A673 (cell line): ENCODE measurements around the gene IFNL2. TPM values are rescaled to one million over a fixed set of nuclear protein-coding genes. Genes with fewer than 3 reads are reported as not detected.

ENCODE experiments used
- BruUV-seq: library from RNA; stranded (reverse); fragments of 400-500 nt; replicated peaks from 2 replicates; lab custom pipeline; 2021; lab: Mats Ljungman, UMichigan
- CTCF ChIA-PET: fragments of 300-600 bp; sonication (Branson Sonifier 250); formaldehyde crosslinking; loops from one replicate; lab custom pipeline; 2022; ENCODE audit warnings: antibody characterized with exemption; lab: Charles Lee
- POLR2A ChIA-PET: fragments of 300-600 bp; sonication (Branson Sonifier 250); formaldehyde crosslinking; loops from one replicate; lab custom pipeline; 2022; ENCODE audit warnings: antibody characterized with exemption; ENCODE audit not compliant: low non-redundant PET; lab: Charles Lee
- DNase-seq: peaks from one replicate; pipeline ENCODE4 v3.0.0-alpha.2; 2015; ENCODE audit warnings: low spot score
- H3K27ac ChIP-seq: fragments of 200-600 bp; sonication (generic); 2 replicates; pipeline ENCODE4 v1.5.1; 2016; ENCODE audit warnings: mixed run types, low read depth, mild to moderate bottlenecking, mixed read lengths, antibody characterized with exemption, low read length; ENCODE audit not compliant: poor library complexity, severe bottlenecking
- H3K27me3 ChIP-seq: fragments of 200-600 bp; sonication (generic); replicated peaks from 2 replicates; pipeline ENCODE4 v1.6.1; 2017; ENCODE audit warnings: mixed run types, low read depth, mild to moderate bottlenecking, mixed read lengths, antibody characterized with exemption, low read length; ENCODE audit not compliant: insufficient read depth, poor library complexity
- H3K36me3 ChIP-seq: fragments of 200-600 bp; sonication (generic); 2 replicates; pipeline ENCODE4 v1.6.1; 2016; ENCODE audit warnings: mixed run types, mild to moderate bottlenecking, mixed read lengths, antibody characterized with exemption, low read length; ENCODE audit not compliant: insufficient read depth, poor library complexity, severe bottlenecking
- H3K4me1 ChIP-seq: fragments of 200-600 bp; sonication (generic); 2 replicates; pipeline ENCODE4 v1.6.1; 2017; ENCODE audit warnings: mixed run types, mild to moderate bottlenecking, mixed read lengths, antibody characterized with exemption, low read length; ENCODE audit not compliant: insufficient read depth, poor library complexity, severe bottlenecking
- H3K4me3 ChIP-seq: fragments of 200-600 bp; sonication (generic); 2 replicates; pipeline ENCODE4 v1.5.1; 2016; ENCODE audit warnings: low read depth, mixed run types, mild to moderate bottlenecking, mixed read lengths, low read length; ENCODE audit not compliant: poor library complexity, severe bottlenecking
- H3K9me3 ChIP-seq: fragments of 200-600 bp; sonication (generic); 2 replicates; pipeline ENCODE4 v1.6.1; 2016; ENCODE audit warnings: mixed run types, low read depth, mild to moderate bottlenecking, mixed read lengths, antibody characterized with exemption, low read length; ENCODE audit not compliant: poor library complexity, severe bottlenecking
- EZH2 ChIP-seq: fragments of 200-600 bp; sonication (generic); IDR thresholded peaks from 2 replicates; pipeline ENCODE4 v1.6.1; 2017; ENCODE audit warnings: borderline replicate concordance, low read depth, mild to moderate bottlenecking, mixed read lengths, antibody characterized with exemption, low read length; ENCODE audit not compliant: poor library complexity, severe bottlenecking
- intact Hi-C: fragments of 100-400 bp; cut with micrococcal nuclease; formaldehyde crosslinking; loops from one replicate; pipeline ENCODE4 v1.10.0; 2022; ENCODE audit not compliant: unreplicated experiment
- total RNA-seq: library from RNA; stranded (reverse); gene quantifications from 2 replicates; pipeline ENCODE4 v1.2.3, GENCODE V29; 2021
- TF ChIP-seq, protein P1 (sequence below): fragments of 300-800, 200-600 bp; sonication (generic); conservative IDR thresholded peaks from 2 replicates; pipeline ENCODE4 v1.5.1; 2017; ENCODE audit warnings: low read depth, mild to moderate bottlenecking, antibody characterized with exemption, low read length, moderate library complexity, mixed read lengths

The IFNL2 gene
- total RNA-seq, 1 experiment from 2014 or later: not detected

GRCh38 chr19:39306075-39306474 is 37.9 kb downstream of the IFNL2 start:
- intact Hi-C loops: no loop called here
- Histone ChIP-seq H3K27me3 (no peaks in the 10 kb centered on the region), H3K9me3 (no peaks in the 10 kb centered on the region), H3K27ac (no peak overlapping the region), H3K4me3 (no peak overlapping the region), H3K4me1 (no peaks in the 10 kb centered on the region), H3K36me3 (no peaks in the 10 kb centered on the region)
- DNase-seq: no peak
- TF ChIP-seq EZH2: no peak
- TF ChIP-seq, protein P1, sequence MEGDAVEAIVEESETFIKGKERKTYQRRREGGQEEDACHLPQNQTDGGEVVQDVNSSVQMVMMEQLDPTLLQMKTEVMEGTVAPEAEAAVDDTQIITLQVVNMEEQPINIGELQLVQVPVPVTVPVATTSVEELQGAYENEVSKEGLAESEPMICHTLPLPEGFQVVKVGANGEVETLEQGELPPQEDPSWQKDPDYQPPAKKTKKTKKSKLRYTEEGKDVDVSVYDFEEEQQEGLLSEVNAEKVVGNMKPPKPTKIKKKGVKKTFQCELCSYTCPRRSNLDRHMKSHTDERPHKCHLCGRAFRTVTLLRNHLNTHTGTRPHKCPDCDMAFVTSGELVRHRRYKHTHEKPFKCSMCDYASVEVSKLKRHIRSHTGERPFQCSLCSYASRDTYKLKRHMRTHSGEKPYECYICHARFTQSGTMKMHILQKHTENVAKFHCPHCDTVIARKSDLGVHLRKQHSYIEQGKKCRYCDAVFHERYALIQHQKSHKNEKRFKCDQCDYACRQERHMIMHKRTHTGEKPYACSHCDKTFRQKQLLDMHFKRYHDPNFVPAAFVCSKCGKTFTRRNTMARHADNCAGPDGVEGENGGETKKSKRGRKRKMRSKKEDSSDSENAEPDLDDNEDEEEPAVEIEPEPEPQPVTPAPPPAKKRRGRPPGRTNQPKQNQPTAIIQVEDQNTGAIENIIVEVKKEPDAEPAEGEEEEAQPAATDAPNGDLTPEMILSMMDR: no peak
- ChIA-PET CTCF (no interaction called here), POLR2A (no interaction called here)
- no TSS peak for BruUV-seq

GRCh38 chr19:39307046-39307821 is 39.0 kb downstream of the IFNL2 start:
- ChIA-PET CTCF (no interaction called here), POLR2A (no interaction called here)
- H3K9me3 ChIP-seq: no peaks in the 10 kb centered on the region
- no peaks in the 10 kb centered on the region for H3K27me3 ChIP-seq
- no TSS peak for BruUV-seq
- H3K36me3 ChIP-seq: no peaks in the 10 kb centered on the region
- peak; percentile 28 for DNase-seq
- no peak overlapping the region for H3K4me3 ChIP-seq
- intact Hi-C loops: no loop called here
- no peaks in the 10 kb centered on the region for H3K4me1 ChIP-seq
- TF ChIP-seq, protein P1: no peak
- TF ChIP-seq EZH2: no peak
- no peak overlapping the region for H3K27ac ChIP-seq

DNA sequence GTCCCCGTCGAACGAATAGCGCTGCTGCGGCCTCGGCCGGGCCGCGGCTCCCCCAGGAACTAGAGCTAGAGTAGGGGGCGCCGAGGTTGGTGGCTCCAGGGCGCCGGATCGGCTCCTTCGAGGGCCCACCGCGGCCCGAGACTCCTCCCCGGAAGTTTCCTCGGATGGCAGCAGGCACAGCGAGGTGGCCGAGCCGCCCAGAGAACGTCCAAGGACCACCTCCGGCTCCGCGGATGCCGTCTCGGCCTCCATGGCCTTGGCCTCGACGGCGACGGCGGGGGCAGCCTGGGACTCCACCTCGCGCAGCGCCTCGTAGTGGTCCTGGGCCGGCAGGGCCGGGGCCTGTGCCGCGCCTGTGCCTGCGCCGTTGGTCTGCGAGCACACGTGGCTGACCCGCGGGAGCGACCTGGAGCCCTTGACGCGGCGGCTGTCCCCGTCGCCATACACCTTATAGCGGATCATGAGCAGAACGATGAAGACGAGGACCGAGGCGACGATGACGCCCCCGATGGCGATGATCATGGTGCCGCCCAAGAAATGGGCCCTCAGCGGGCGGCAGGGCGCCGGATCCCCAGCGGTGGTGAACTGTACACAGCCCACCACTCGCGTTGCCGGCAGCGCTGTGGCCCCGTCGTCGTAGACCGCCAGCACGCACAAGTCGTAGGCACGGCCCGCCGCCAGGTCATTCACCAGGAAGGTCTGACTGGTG is 39.8 kb downstream of the IFNL2 start:
- Histone ChIP-seq H3K27me3 (no peaks in the 10 kb centered on the region), H3K36me3 (no peaks in the 10 kb centered on the region), H3K4me1 (no peaks in the 10 kb centered on the region), H3K4me3 (no peak overlapping the region), H3K27ac (no peak overlapping the region), H3K9me3 (no peaks in the 10 kb centered on the region)
- CTCF ChIA-PET: no interaction called here
- TF ChIP-seq, protein P1: no peak
- TF ChIP-seq EZH2: no peak
- no TSS peak for BruUV-seq
- intact Hi-C loops: no loop called here
- DNase-seq: no peak
- POLR2A ChIA-PET: no interaction called here
